ENCODE measurements around the gene LRP2.

Gene LRP2

GRCh38 chr2:169077674-169078240 lies 284.6 kb downstream of the LRP2 start:
- peak; percentile 98 for DNase-seq (ENCODE audit: low read depth)
- TF ChIP-seq POLR2A (IDR thresholded peaks at IDR 0.05; ENCODE audit: extremely low read depth, insufficient read length), result no peak
- TF ChIP-seq, protein P1, sequence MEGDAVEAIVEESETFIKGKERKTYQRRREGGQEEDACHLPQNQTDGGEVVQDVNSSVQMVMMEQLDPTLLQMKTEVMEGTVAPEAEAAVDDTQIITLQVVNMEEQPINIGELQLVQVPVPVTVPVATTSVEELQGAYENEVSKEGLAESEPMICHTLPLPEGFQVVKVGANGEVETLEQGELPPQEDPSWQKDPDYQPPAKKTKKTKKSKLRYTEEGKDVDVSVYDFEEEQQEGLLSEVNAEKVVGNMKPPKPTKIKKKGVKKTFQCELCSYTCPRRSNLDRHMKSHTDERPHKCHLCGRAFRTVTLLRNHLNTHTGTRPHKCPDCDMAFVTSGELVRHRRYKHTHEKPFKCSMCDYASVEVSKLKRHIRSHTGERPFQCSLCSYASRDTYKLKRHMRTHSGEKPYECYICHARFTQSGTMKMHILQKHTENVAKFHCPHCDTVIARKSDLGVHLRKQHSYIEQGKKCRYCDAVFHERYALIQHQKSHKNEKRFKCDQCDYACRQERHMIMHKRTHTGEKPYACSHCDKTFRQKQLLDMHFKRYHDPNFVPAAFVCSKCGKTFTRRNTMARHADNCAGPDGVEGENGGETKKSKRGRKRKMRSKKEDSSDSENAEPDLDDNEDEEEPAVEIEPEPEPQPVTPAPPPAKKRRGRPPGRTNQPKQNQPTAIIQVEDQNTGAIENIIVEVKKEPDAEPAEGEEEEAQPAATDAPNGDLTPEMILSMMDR (IDR thresholded peaks at IDR 0.05; ENCODE audit: low read depth, low read length), result no peak
- TF ChIP-seq MYC (IDR thresholded peaks at IDR 0.05; ENCODE audit: low read depth, low read length), result peak; percentile 49
- 0 out of 2 replicates have a peak, but pooled peaks have one; percentile 57 for TF ChIP-seq MAX (IDR thresholded peaks at IDR 0.05; ENCODE audit: low read depth, low read length)
- H3K4me3 ChIP-seq (ENCODE audit: low read depth, low read length), result peak overlapping the region; percentile 25

All from NB4 (cell line).